ENCODE results near the gene MIA2. TPM values are rescaled to one million over a fixed set of nuclear protein-coding genes. Genes with fewer than 3 reads are reported as not detected.

Gene MIA2
- total RNA-seq, 6 experiments from 2014 or later = 58.7 to 90.8 (median 73.6) TPM

DNA sequence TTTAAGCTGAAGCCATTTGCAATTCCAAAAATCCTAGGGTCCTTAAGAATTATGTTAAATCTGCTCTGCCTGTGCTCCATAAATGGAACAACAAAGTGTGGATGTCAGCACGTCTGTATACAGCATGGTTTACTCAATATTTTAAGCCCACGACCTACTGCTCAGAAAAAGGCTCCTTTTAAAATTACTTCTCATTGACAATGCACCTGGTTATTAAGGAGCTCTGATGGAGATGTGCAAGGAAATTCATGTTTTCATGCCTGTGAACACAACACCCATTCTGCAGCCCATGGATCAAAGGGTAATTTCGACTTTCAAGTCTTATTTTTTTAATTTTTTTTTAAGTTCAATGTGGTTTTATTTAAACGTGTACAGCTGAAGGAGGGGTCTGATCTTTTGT, 150.5 kb downstream of the MIA2 start:
- Histone ChIP-seq H3K4me3 (no peak overlapping the region), H3K27me3 (no peaks in the 10 kb centered on the region), H3K4me1 (no peaks in the 10 kb centered on the region), H3K27ac (no peak overlapping the region), H3K36me3 (peaks cover 0 to 5% (median 0%) of the 10 kb centered on the region in 4 donors), H3K9me3 (no peaks in the 10 kb centered on the region)
- TF ChIP-seq, protein P1, sequence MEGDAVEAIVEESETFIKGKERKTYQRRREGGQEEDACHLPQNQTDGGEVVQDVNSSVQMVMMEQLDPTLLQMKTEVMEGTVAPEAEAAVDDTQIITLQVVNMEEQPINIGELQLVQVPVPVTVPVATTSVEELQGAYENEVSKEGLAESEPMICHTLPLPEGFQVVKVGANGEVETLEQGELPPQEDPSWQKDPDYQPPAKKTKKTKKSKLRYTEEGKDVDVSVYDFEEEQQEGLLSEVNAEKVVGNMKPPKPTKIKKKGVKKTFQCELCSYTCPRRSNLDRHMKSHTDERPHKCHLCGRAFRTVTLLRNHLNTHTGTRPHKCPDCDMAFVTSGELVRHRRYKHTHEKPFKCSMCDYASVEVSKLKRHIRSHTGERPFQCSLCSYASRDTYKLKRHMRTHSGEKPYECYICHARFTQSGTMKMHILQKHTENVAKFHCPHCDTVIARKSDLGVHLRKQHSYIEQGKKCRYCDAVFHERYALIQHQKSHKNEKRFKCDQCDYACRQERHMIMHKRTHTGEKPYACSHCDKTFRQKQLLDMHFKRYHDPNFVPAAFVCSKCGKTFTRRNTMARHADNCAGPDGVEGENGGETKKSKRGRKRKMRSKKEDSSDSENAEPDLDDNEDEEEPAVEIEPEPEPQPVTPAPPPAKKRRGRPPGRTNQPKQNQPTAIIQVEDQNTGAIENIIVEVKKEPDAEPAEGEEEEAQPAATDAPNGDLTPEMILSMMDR (IDR thresholded peaks at IDR 0.05) = no peak
- no peak for TF ChIP-seq POLR2A (IDR thresholded peaks at IDR 0.05)
- ATAC-seq (no peak), DNase-seq (no peak)
- WGBS (ENCODE audit: insufficient coverage, low coverage, low lambda C conversion rate, missing lambda C conversion rate) = 79% methylated on average over 3 of the region's 4 CpGs
- intact Hi-C loops (cut with DNase I) = no loop called here

DNA sequence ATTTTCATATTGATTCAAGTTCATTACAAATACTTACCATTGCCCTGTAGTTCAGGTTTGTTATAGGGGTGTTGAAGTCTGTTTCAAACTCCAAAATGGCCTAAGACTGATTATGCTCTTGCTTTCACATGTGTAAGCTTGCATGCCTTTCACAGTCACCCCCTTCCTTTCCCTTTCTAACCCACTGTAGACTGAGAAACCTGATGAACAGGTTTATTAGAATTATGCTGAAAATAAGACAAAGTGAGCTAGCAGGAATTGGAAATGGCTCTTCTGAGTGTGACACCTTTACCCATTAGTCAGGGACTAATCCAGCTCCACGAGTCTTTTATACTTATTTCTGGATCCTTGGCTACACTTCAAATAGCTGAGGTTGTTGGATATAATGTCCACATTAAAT, 159.6 kb downstream of the MIA2 start:
- DNase-seq = no peak
- no peak for TF ChIP-seq POLR2A (IDR thresholded peaks at IDR 0.05)
- TF ChIP-seq, protein P1 (IDR thresholded peaks at IDR 0.05) = no peak
- 36% methylated on average over 1 of the region's 1 CpG for WGBS (ENCODE audit: insufficient coverage, low coverage, low lambda C conversion rate, missing lambda C conversion rate)

DNA sequence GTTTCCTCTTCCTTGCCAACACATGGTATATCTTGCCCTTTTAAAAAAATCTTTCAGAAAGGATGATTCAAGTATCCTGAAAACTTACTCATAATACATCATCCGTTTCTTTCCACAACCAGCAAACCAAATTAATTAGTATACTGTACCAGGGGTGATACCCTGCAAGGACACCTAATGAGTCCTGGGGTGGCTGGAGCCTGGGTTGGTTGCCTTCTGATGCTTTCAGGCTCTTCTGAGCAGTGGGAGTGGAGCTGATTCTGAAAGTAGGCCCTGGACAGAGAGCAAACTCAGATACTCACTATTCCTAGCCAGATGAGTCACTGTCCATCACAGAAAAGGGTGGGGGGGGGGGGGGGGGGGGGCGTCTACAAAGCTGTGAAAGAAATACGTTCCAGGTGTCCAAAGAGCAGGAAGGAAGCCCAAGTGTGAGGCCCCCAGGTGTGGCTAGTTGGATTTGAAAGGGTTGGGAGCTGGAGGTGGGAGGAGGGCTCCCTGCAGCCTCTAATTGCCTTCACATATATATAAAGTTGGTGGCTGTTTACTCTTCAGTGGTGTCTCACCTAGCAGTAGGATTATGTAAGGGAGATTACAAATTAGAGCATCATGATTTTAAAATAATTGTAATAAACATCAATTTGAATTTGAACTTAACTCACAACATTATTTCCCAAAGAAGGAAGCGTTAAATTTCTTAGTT, 162.0 kb downstream of the MIA2 start:
- DNase-seq (no peak), ATAC-seq (no peak)
- 81% methylated on average over 3 of the region's 4 CpGs for WGBS (ENCODE audit: insufficient coverage, low coverage, low lambda C conversion rate, missing lambda C conversion rate)
- Histone ChIP-seq H3K36me3 (peaks cover 0 to 32% (median 3%) of the 10 kb centered on the region in 4 donors), H3K27me3 (no peaks in the 10 kb centered on the region), H3K9me3 (no peaks in the 10 kb centered on the region), H3K4me1 (no peaks in the 10 kb centered on the region), H3K4me3 (no peak overlapping the region), H3K27ac (no peak overlapping the region)
- intact Hi-C loops (cut with DNase I) = no loop called here
- TF ChIP-seq POLR2A (IDR thresholded peaks at IDR 0.05) = no peak
- TF ChIP-seq, protein P1 (IDR thresholded peaks at IDR 0.05) = no peak

More for the DNA sequence above, 159.6 kb downstream of the MIA2 start:
- Histone ChIP-seq H3K36me3 (peaks cover 0 to 18% (median 1%) of the 10 kb centered on the region in 4 donors), H3K9me3 (no peaks in the 10 kb centered on the region), H3K27me3 (no peaks in the 10 kb centered on the region), H3K27ac (no peak overlapping the region), H3K4me3 (no peak overlapping the region), H3K4me1 (no peaks in the 10 kb centered on the region)
- ATAC-seq = no peak
- intact Hi-C loops (cut with DNase I) = no loop called here

DNA sequence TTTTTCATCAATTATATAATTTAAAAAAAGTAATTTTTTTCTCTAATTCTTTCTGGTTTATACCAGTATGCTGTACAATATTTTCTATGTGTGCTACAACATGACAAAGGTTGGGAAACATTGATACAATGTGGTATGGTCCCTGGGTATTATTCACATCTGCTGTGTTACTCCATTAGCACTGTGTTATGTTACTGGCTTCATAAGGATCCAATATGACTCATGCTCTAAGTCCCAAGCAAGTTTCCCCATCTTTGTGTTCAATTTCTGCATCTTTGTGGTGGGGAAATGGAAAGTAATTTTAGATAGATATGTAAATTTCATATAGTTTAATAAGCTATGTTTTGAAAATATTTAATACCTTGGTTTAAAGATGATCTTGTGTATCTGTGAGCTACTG, 162.7 kb downstream of the MIA2 start:
- Histone ChIP-seq H3K9me3 (no peaks in the 10 kb centered on the region), H3K4me3 (no peak overlapping the region), H3K36me3 (peaks cover 0 to 32% (median 3%) of the 10 kb centered on the region in 4 donors), H3K27me3 (no peaks in the 10 kb centered on the region), H3K4me1 (no peaks in the 10 kb centered on the region), H3K27ac (no peak overlapping the region)
- no peak for ATAC-seq
- TF ChIP-seq POLR2A (IDR thresholded peaks at IDR 0.05) = no peak
- TF ChIP-seq, protein P1 (IDR thresholded peaks at IDR 0.05) = no peak
- intact Hi-C loops (cut with DNase I) = no loop called here
- DNase-seq = no peak

Data from right lobe of liver (tissue), 6 donors.